Glomerular visceral epithelial cell (primary cell): ENCODE results near the gene RAD51B.

Experiments used
- DNase-seq: peaks from one replicate; pipeline ENCODE4 v3.0.0-alpha.2; 2016; ENCODE audit errors: extremely low spot score

The RAD51B gene

GRCh38 chr14:68322940-68323620 is 503.5 kb downstream of the RAD51B start:
- DNase-seq = no peak

DNA sequence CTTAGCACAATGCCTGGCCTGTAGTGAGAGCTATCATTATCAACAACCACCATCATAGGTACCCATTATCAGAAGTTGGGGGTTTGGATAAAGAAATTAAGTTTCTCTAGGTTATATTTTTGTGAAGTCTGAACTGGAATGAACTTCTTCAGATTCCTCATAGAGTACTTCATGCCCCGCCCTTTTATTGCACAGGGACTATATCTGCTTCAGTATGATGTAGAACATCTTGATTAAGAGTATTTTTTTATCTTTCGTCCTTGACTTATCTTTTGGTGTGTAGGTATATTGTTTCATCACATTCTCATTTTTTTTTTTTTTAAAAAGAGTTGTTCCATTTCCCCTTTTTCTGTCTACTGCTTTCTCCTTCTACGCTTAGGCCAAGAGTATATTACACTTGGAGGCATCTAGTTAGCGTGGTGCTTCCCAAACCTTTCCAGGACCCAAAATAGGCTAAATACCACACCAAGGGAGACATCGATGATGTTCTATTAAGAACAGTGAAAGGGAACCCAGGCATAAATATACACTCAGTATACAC is 505.8 kb downstream of the RAD51B start:
- DNase-seq = no peak

DNA sequence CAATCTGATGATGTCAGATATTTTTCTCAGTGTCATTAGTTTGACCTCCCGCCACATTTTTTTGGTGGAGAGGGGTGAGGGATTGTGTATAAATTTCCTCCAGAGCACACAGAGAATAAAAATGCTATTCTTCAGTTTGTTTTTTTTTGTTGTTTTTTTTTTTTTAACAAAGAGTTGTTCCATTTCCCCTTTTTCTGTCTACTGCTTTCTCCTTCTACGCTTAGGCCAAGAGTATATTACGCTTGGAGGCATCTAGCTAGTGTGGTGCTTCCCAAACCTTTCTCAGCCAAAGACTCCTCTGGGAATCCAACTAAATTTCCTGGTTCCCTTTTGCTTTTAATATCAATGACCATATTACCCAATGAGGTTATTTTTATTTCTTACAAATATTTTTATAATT is 507.7 kb downstream of the RAD51B start:
- DNase-seq = no peak

GRCh38 chr14:68328509-68328908 is 508.9 kb downstream of the RAD51B start:
- DNase-seq = no peak

GRCh38 chr14:68331426-68331825 is 511.8 kb downstream of the RAD51B start:
- no peak for DNase-seq

- DNase-seq = no peak
These were observed 512.4 kb downstream of the RAD51B start for GRCh38 chr14:68331991-68332390.

DNA sequence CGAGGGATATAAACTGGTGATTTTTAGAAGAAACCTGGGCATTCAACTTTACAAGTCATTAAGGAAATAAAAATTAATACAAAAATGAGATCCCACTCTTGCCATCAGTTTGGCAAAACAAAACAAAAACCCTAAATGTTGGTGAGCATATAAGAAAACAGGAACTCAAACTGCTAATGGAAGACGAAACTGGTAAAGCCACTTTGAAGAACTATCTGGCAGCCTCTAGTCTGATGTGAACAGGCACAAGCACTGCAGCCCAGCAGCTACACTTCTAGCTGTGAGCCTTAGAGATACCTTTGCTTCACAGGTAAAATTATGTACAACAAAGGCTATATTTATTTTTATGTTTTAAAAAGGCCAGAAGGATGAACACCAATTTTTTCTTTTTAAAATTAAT is 513.7 kb downstream of the RAD51B start:
- no peak for DNase-seq

- no peak for DNase-seq
These were observed 515.7 kb downstream of the RAD51B start for GRCh38 chr14:68335312-68335711.

- DNase-seq = no peak
These were observed 516.6 kb downstream of the RAD51B start for GRCh38 chr14:68336165-68336564.

- no peak for DNase-seq
These were observed 517.7 kb downstream of the RAD51B start for GRCh38 chr14:68337279-68337678.

DNA sequence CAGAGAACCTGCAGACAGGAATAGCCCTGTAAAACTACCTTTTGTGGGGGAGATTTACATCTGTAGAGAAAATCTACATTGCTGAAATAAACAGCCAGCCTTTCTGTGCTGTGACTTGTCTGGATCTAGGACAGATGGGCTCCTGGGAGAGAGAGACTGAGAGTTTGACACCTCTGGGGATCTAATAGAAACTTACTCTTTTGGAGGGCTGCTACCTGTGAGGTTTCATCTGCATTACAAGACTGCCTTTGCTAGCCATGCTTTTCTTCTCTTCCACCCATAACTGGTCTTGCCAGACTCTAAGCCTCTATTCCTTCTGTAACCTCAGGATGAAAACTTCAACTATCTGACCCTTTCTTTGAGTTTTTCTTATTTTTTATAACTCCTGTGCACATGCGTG is 520.7 kb downstream of the RAD51B start:
- no peak for DNase-seq

DNA sequence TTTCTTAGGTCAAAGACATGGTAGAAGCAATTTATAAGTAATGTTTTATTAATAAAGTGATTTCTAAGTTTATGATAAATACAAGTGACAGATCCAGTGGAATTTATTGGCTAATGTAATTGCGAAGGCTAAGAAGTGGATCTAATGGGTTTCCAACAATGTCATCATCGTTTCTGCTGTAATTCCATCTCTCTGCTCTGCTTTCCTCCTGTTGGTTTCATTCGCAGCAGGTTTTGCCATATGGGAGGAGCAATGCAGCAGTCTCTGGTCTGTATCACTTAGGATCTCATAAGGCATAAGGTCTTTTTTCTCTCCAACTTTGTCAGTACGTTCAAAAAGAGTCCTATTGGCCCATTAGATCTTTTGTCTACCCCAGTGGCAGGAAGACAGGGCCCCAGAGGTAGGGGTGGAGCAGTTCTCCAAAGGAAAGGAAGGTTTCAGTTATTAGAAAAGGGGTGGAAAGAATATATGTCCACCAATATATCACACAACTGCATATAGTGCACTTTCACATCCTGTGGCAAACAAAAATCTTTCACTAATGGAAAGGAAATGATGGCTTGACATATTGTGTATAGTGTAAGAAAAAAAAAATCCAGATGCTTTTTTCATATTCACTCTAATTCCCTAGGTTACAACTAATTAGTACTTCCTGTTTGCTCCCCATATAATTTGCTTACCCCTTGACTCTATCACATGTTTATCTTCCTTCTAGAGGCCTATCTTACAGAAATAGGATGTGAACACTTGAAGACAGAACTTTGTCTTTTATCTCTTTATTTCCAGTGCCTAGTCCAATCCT is 522.0 kb downstream of the RAD51B start:
- no peak for DNase-seq

- DNase-seq = no peak
These were observed 522.7 kb downstream of the RAD51B start for GRCh38 chr14:68342216-68342763.

DNA sequence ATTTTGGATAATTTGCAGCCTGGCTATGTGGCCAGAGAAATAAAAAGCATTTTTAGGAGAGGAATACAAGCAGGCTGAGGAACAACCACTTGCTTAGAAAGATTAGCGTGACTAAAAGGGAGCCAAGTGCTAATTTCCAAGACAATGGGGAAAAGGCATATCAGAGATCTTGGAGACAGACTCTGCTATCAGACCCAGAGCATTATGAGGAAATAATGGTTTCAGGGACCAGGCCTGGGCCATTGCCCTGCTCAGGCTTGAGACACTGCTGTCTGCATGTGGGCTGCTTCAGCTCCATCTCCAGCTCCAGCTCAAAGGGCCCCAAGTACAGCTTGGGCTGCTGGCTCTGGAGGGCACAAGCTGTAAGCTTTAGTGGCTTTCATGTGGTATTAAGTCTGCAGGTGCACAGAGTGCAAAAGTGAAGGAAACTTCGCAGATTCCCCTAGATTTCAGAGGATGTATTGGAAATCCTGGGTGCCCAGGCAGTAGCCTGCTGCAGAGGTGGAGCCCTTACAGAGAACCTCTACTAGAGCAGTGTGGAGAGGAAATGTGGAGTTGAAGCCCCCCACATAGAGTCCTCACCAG is 524.0 kb downstream of the RAD51B start:
- DNase-seq = no peak

DNA sequence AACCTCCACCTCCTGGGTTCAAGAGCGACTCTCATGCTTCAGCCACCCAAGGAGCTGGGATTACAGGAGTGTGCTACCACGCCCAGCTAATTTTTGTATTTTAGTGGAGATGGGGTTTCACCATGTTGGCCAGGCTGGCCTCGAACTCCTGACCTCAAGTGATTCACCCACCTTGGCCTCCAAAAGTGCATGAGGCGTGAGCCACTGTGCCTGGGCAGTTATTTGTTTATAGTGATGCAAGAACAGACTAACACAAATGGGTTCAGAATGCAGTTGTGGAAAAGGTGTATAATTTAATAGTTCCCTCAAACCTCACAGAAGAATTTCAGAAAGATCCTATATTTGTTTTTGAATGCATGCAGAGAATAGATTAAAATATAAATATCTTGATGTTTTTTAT is 526.2 kb downstream of the RAD51B start:
- no peak for DNase-seq

GRCh38 chr14:68346556-68347343 is 527.2 kb downstream of the RAD51B start:
- DNase-seq = no peak

- DNase-seq = no peak
These were observed 530.5 kb downstream of the RAD51B start for GRCh38 chr14:68349900-68350629.

- DNase-seq = no peak
These were observed 535.8 kb downstream of the RAD51B start for GRCh38 chr14:68355415-68355814.

- DNase-seq = no peak
These were observed 538.2 kb downstream of the RAD51B start for GRCh38 chr14:68357777-68358176.

DNA sequence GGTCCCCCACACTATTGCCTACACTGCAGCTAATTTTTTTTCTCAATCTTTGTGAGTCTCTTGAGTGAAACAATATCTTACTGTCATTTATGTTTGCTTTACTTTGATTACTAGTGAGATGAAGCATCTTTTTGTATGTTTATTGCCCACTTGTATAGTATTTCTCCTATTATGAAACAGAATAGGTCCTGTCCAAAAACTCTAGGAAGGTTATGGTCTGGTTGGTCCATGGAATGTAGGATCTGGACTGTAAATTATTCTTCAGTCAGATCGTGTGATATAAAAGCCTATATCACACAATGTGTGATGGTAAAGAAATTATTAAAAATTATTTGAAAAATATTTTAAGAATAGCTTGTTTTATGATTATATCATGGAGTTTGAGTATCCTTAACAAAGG is 538.9 kb downstream of the RAD51B start:
- no peak for DNase-seq
